HG02571 (cell line): ENCODE data around the gene ALOX12.
"Not testable (repeated sequence)": the region's sequence is repeated elsewhere in the genome, so short reads cannot be mapped to it uniquely, and the experiment has no call there.

Source experiments
- ATAC-seq: cut with Tn5 transposase; IDR thresholded peaks from one replicate; pipeline ENCODE4 v1.9.1; 2021; ENCODE audit warnings: mild to moderate bottlenecking, moderate library complexity; ENCODE audit not compliant: unreplicated experiment

The ALOX12 gene, protein sequence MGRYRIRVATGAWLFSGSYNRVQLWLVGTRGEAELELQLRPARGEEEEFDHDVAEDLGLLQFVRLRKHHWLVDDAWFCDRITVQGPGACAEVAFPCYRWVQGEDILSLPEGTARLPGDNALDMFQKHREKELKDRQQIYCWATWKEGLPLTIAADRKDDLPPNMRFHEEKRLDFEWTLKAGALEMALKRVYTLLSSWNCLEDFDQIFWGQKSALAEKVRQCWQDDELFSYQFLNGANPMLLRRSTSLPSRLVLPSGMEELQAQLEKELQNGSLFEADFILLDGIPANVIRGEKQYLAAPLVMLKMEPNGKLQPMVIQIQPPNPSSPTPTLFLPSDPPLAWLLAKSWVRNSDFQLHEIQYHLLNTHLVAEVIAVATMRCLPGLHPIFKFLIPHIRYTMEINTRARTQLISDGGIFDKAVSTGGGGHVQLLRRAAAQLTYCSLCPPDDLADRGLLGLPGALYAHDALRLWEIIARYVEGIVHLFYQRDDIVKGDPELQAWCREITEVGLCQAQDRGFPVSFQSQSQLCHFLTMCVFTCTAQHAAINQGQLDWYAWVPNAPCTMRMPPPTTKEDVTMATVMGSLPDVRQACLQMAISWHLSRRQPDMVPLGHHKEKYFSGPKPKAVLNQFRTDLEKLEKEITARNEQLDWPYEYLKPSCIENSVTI

DNA sequence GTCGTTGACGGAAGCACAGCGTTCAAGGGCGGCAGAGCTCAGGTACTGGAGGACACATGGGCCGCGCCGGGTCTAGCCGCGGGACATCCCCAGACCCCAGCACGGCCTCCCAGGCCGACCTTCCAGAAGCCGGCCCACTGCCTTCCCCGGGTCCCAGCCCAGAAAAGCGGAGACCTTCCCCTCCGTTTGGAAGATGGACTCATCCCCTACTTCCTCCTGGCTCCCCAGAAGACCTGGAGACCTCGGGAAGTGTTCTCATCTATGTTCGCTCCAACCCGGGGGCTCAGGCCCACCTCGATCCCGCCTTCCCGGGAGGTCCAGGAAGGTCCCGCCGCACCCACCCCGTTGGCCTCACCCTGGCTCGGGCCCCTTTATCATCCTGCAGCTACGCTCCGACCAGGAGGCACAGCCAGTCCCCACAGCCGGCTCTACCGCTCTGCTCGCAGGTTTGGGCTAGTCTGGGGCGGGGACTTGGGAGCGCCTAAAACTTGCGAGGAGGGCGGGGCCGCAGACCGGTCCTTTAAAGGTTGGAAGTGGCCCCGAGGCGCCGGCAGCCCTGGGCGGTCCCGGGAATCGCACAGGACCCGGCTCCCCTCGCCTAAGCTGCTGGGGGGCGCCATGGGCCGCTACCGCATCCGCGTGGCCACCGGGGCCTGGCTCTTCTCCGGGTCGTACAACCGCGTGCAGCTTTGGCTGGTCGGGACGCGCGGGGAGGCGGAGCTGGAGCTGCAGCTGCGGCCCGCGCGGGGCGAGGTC, at the start of gene ALOX12:
TSS of gene ALOX12 (plus strand) at position 550 of the 756 bp plus-strand sequence. CDS start at position 619, 69 bp downstream.
- ATAC-seq = no peak

DNA sequence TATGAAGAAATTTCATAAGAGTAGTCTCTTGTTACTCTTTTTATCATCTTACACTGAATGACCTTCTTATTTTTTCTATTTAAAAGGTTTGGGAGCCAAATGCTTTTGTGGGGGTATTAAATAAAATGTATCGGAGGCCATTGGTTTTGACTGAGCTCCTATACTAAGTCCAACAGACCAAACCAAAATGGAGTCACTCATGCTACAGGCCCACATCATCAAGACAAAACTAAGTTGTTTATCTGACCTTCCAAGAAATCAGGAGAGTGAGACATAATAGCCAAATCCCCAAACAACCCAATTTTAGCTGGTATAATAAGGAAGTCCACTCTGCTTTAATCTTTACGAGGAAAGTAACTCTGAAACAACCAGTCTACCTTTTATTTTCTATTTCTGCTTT, 48.1 kb upstream of the ALOX12 start:
- ATAC-seq = no peak

DNA sequence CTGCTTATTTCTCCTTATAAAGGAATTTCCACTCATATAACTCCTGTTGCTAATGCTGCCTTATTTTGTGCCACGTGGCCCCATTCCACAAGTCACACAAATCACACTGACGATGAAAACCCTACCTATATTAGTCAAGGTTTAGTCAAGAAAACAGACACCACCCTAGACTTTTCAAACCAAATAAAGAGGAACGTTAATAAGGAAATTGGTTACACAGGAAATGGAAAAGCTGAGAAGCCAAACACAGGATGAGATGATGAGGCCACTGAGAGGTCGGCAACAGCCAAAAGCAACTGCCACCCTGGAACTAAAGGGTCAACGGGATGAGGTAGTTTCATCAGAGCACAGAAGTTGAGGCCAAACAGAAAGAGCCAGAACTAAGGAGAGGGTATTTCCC, 47.3 kb upstream of the ALOX12 start:
- ATAC-seq = no peak

DNA sequence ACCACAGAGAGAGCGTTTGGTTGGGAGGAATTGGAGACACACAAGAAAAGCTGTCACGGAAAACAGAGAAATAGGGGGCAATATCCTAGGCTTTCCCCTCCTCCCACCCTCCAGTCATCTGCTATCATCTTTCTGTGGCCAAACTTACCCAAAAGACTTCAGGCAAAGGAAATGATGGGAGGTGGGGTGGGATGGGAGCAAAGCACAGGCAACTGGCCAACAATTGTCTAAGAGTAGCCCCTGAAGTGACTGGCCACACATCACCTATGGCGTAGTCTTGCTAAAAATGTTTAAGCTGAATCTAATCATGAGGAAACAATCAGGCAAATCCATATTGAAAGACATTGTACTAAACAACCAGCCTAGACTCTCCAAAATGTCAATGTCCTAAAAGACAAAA, 46.9 kb upstream of the ALOX12 start:
- ATAC-seq = no peak

DNA sequence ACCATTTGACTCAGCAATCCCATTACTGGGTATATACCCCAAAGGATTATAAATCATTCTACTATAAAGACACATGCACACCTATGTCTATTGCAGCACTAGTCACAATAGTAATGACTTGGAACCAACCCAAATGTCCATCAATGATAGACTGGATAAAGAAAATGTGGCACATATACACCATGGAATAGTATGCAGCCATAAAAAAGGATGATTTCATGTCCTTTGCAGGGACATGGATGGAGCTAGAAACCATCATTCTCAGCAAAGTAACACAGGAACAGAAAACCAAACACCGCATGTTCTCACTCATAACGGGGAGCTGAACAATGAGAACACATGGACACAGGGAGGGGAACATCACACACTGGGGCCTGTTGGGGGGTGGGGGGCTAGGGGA, 44.9 kb upstream of the ALOX12 start:
- ATAC-seq = not testable (repeated sequence)

DNA sequence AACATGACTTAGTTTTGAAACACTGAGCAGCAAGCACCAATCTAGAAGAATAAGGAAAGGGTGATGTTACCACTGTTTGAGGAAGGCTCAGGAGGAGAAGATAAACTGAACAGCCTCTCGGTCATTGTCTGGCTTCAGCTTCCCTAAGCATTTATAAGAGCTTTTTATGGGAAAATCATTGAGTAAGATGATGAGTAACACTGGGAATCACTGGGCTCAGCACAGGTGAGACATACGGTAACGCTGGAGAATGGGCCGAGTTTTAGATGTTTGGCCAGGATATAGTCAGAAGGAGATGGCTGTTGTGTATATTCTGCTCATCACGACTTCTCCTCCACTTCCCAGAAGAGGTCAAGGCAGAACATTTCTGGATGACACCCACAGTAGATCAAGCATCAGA, 42.2 kb upstream of the ALOX12 start:
- no peak for ATAC-seq

DNA sequence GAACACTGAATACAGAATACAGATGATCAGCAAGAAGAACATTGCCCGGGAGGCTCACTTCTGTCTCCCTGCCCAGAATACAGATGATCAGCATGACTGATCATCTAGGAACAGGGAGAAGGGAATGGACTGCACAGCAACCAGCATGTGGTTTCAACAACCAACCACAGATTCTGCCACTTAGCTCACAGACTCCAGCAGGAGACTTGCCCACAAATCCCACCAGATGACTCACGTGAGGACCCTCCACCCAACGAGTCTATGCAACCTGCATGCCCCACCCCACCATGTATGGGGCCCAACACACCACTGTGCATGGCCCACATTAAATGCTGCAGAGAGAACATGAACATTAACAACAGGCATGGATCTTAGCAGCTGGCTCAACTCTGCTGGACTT, 36.1 kb upstream of the ALOX12 start:
- no peak for ATAC-seq

DNA sequence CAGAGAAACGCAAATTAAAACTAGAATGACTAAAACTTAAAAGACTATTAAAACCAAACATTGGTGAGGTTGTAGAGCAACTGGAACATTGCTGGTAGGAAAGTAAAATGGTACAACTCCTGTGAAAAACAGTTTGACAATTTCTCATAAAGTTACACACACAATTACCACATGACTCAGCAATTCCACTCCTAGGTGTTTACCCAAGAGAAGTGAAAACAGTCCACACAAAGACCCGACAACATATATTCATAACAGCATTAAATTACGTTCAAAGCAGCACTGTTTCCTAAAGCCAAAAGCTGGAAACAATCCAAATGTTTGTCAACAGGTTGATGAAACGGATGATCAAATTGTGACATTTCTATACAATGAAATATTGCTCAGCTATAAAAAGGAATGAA, 26.5 kb upstream of the ALOX12 start:
- no peak for ATAC-seq

DNA sequence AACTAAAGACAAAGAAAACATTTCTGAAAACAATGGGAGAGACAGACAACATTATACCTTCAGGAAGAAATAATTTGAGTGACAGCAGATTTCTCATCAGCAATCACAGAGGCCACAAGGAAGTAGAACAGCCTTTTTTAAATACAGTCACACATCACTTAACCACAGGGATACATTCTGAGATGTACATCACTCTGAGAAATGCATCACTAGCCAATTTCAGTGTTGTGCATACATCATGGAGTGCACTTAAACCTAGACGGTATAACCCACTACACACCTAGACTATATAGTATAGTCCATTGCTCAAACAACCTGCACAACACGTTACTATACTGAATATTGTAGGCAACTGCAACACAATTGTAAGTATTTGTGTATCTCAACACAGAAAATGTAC, 24.9 kb upstream of the ALOX12 start:
- ATAC-seq = no peak

DNA sequence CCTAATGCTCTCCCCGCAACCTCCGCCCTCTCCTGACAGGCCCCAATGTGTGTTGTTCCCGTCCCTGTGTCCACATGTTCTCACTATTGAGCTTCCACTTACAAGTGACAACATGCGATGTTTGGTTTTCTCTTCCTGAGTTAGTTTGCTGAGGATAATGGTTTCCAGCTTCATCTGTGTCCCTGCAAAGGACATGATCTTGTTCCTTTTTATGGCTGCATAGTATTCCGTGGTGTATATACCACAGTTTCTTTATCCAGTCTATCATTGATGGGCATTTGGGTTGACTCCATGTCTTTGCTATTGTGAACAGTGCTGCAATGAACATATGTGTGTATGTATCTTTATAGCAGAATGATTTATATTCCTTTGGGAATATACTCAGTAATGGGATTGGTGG, 16.4 kb upstream of the ALOX12 start:
- ATAC-seq = not testable (repeated sequence)

DNA sequence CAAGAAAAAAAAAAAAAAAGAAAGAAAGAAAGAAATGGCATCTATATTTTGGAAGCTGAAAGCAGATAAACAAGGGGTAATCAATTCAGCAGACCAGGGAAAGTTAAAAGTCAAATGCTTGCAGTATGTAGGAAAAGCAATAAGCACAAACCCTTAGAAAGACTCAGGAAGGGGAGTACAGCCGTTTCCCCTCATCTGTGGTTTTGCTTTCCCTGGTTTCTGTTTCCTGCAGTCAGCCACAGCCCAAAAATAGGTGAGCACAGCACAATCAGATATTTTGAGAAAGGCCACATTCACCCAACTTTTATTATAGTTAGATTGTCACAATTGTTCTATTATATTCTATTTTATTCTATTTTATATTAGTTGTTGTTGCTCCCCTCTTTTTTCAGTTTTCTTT, 14.4 kb upstream of the ALOX12 start:
- ATAC-seq = no peak

DNA sequence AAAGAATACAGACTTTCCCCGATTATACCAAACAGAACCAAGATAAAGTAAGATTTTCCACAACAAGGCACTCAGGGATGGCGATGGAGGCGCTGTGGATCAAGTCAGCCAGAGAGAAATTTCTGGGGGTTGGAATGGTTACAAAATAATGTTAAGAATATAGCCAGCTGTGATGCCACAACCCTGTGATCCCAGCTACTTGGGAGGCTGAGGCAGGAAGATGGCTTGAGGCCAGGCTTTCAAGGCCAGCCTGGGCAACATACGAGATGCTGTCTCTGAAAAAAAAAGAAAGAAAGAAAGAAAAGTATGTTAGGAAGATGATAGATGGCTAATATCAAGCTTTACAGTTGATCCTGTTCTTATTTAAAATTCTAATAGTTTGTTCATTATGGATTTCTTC, 10.6 kb upstream of the ALOX12 start:
- ATAC-seq = no peak

DNA sequence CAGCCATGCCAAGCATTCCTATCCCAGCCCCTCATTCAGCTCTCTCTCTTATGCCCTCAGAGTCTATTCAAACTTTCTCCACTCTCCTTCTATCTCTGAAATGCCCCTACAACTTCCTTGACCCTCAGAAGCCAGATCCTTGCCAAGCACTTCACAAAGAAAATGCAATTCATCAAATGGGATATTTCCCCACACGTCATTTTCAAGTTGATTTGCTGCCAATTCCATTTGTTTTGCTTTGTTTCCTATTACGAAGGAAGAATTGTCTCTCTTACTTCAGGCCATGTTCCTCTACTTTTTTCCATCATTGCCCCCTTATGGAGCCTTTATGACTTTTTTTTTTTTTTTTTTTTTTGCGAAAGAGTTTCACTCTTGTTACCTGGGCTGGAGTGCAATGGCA, 9.2 kb upstream of the ALOX12 start:
- no peak for ATAC-seq

DNA sequence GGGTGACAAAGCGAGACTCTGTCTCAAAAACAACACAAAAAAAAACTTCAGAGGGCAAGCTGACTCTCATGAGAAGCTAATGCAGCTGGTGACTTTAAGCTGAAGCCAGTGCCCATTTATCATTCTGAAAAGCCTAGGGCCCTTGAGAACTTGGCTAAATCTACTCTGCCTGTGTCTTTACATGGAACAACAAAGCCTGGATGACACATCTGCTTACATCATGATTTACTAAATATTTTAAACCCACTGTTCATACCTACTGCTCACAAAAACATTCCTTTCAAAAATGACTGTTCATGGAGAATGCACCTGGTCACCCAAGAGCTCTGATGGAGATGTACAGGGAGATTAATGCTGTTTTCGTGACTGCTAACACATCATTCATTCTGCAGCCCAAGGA, 6.1 kb upstream of the ALOX12 start:
- ATAC-seq = no peak

DNA sequence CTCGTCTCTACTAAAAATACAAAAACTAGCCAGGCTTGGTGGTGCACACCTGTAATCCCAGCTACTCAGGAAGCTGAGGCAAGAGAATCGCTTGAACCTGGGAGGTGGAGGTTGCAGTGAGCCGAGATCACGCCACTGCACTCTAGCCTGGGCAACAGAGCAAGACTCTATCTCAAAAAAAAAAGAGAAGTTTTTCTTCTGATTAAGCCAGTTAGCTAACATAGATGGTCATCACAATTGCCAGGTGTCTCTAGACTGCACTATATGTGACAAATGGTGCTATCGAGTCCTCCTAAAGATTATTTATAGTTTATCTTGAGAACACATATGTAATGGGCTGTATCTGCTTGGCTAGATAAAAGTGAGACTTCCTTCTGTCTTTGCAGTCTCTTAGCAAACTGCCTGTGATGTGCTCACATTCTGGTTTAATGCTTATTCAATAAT, 2.2 kb upstream of the ALOX12 start:
- not testable (repeated sequence) for ATAC-seq

DNA sequence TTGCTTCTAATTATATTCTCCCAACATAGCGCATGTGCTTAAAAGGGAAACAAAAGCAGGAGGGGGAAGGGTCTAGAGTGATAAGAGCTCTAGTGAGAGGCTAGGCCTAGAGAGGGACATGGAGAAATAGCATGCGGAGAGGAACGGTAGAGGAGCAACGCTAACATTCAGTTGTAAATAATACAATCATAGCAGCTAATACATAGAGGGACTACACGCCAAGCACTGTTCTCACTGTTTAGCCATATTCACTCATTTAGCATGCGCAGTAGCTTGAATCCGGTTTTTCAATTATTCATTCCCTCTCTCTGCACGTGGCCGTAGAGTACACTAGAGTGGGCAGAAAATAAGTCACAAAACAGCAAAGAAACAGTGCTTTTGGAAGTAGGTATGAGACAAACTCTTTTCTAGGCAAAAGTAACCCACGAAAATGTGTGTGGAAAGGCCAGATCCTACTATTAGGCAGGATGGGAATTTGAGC, 1.7 kb upstream of the ALOX12 start:
- no peak for ATAC-seq

DNA sequence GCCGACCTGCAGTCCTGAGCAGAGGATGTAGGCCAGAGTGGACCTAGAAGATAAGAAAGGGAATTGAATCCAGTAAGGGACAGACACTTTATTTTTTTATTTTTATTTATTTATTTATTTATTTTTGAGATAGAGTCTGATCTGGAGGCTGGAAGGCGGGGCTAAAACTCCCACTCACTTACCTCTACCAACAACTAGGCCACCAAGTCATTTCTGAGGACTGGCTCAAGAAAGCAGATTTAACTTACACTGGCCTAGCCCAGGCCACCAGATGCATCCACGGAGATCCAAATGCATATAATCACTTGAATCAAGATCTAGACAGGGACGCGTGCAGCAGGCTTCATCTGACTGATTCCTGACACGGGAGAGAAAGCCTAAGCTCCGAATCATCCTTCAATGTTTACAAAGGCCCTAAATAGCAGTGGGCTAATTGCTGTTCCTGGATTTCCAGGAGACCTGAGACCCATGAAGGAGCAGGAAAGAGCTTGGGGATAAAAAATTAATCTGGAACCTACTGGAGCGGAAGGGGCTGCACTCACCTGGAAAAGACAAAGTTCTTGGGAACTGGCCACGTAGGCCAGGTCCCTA, 1.1 kb upstream of the ALOX12 start:
- no peak for ATAC-seq

DNA sequence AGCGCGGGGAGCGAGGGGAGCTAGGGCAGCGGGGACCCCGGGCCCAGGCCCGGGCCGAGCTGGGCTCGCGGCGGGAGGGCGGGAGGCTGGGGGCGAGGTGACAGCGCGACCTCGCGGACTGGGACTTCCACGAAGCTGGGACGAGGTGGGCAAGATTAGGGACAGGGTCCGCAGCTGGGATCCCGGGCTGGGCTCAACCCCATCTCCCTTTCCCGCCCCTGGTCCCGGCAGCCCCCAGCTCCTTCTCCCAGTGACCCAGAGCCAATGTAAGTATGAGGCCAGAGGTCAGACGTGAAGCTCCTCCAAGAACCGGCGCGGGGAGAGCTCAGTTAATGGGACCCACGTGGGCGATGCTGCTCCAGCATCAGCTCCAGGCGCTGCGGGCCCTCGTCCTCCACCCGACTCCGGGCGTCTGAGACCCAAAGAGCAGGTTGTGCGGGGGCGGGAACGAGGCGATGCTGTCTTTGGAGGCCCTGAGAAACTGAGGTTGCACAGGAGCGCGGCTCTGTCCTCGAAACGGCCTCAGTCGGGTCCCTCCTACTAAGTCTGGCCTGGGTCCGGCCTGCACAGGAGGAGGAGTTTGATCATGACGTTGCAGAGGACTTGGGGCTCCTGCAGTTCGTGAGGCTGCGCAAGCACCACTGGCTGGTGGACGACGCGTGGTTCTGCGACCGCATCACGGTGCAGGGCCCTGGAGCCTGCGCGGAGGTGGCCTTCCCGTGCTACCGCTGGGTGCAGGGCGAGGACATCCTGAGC, 585 bp downstream of the ALOX12 start:
- ATAC-seq = no peak

DNA sequence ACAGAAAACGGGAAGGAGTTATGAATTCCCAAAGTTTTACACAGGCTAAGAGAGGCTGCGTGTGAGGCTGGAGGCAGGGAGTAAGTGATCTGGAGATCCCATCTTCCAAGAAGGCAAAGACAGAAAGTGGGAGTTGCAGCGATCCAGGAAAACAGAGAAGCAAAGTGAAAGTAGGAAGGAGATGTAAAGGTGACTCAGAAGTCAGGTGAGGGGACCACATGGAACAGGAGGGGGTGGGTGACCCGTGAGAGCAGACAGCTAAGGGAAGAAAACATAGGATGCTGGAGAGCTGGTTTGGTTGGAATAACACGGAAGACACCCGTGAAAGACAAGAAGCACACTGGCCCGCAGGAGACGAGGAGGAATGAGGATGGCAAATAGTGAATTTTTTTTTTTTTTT, 1.3 kb downstream of the ALOX12 start:
- ATAC-seq = no peak

DNA sequence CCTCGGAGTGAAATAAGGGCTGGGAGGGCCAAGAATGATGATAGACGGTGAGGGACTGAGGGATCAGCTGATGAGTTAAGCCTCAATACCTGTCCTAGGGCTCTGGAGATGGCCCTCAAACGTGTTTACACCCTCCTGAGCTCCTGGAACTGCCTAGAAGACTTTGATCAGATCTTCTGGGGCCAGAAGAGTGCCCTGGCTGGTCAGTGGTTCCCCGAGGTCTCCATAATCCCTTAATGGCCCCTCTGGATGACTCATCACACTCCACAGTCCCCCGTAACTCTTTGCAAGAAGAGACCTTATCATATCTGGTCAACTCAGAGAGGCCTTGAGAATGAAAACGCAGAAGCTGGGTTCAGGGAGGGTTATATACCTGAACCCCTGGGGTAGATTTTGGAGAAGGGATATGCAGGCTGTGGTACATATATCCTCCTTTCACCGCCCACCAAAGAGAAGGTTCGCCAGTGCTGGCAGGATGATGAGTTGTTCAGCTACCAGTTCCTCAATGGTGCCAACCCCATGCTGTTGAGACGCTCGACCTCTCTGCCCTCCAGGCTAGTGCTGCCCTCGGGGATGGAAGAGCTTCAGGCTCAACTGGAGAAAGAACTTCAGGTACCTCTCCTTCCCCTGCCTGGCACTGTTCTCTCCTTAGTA, 3.1 kb downstream of the ALOX12 start:
- ATAC-seq = no peak
